ENCODE data around the gene ARHGAP26.

The ARHGAP26 gene

DNA sequence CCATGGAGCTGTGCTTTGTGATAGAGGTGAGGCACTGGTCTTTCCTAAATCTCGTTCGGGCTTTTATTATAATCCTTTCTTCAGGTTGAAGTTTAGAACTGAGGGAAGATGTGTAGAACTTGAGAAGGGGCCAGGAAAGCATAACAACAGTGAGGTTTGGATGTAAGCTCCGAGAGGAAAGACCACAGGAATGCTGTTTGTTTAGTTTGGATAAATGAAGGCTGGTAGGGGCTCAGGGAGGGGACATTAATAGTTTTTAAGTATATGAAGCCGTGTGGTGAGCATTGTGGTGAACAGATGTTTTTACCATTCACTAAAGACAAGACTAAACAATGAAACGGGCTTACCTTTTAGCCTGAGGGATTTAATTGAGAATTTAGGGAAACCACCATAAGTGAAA, 130.8 kb downstream of the ARHGAP26 start:
- TF ChIP-seq CTCF (IDR thresholded peaks at IDR 0.05), result no peak

DNA sequence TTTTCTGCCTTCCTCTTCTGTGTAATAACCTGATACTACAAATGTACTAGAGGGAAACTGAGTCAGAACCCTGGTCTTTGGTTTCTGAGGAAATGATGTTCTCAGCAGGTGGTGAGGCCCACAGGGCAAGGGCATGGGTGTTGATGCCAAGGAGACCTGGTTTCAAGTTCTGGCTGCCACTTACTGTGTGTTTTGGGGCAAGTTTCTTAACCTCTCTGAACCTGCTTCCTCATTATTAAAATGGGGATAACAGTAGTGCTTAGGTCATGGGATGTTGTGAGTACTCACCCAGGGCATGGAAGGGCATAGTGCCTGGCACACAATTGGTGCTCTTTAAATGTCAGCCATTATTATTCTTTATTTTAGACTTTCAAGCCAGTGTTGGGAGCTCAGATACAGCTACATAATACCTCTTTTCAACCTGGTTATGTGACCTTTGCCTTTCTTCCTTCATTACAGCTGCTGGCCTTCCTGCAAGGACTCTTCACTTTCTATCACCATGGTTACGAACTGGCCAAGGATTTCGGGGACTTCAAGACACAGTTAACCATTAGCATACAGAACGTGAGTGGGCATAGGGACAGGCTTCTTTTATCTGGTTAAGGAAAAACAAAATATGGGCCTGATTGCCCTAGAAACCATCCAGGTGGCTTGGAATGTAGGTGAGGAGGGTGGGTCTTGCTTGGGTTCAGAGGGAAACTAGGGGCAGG, 131.5 kb downstream of the ARHGAP26 start:
- no peak for TF ChIP-seq CTCF (IDR thresholded peaks at IDR 0.05)

- TF ChIP-seq CTCF (IDR thresholded peaks at IDR 0.05), result no peak
Observed at GRCh38 chr5:142902186-142902965, 132.2 kb downstream of the ARHGAP26 start.

GRCh38 chr5:142904416-142904815, 134.2 kb downstream of the ARHGAP26 start:
- TF ChIP-seq CTCF (IDR thresholded peaks at IDR 0.05), result no peak

DNA sequence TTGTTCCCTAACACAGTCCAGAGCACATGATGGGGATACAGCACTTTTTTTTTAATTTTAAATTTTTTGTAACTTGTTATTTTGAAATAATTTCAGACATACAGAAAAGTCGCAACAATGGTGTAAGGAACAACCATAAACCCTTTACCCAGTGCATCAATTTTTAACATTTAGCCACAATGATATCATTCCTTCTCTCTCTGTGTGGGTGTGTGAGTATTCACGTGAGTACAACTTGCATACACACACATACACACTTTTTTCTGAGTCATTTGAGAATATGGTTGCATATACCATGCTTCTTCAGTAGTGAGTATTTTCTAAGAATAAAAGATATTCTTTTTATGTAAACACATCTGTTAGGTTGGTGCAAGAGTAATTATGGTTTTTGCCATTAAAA, 135.2 kb downstream of the ARHGAP26 start:
- no peak for TF ChIP-seq CTCF (IDR thresholded peaks at IDR 0.05)

DNA sequence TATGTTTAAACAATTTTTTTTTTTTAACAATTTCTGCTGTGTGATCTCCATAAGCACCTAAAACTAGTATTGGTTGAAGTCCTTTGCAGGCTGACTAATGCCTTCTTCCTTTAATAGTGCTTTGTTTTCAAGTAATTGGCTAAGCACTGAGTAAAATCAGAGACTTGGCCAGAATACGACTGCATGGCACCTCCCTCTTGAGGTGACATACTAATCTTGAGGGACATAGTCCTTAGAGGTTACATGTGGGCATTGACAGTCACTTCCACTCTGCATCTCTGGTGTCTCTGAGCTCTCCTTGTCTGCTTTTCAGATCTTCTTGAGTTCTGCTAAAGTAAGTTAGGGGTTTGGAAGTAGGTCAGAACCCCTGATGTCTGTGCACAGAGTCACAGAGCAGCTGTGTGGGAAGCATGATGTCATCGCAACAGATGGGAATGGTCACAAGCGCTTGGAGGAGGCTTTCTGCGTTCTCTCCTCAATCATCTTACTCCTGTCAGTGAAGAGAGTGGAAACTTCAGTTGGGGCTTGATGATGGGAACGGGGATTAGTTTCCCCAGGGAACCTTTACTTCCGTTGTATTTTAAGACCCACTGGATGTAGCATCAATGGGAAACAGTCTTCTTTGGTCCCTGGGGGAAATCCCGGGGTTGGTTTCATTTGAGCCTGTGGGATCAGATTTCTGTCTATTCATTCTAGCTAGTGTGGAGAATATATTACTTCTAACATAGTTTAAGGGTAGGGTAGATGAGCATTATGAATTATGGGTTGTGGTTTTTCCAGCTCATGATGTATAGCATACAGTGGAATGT, 136.9 kb downstream of the ARHGAP26 start:
- TF ChIP-seq CTCF (IDR thresholded peaks at IDR 0.05), result no peak

- no peak for TF ChIP-seq CTCF (IDR thresholded peaks at IDR 0.05)
Observed at GRCh38 chr5:142908659-142909058, 138.5 kb downstream of the ARHGAP26 start.
